ENCODE data around the gene LMNTD1. TPM values are rescaled to one million over a fixed set of nuclear protein-coding genes. Genes with fewer than 3 reads are reported as not detected.

LMNTD1 gene
- total and polyA plus RNA-seq, 10 of the 15 experiments (the other 5 are each of a cell fraction or from before 2014, with no cell fraction given) = not detected

DNA sequence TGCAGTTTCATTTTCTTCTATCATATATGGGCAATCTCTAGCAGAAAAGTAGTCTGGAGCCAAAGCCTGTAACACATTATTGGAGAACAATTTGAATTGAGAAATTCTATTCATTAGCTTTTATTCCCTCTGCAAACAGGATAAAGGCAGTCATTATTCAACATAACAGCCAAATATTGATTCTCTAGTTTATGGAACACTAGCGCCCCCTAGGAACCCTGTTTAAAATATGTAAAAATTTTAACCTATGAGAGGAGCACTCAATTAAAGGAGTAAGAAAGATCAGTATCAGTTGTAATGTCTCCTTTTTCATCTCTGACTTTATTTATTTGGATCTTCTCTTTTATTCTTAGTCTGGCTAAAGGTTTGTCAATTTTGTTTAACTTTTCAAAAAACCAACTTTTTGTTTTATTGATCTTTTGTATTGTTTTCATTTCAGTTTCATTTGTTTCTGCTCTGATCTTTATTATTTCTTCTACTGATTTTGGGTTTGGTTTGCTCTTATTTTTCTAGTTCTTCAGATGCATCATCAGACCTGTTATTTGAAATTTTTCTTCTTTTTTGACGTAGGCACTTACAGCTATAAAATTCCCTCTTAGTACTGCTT, 4.8 kb upstream of the LMNTD1 start:
- ChIA-PET SMC1A (ENCODE audit: uncharacterized antibody, unreplicated experiment) (no interaction called here), CTCF (interaction anchor here (1.0 kb wide), 1 partner anchor 11 kb away, joined by 4 read pairs; no protein-coding TSS in a partner anchor), RAD21 (ENCODE audit: unreplicated experiment) (no interaction called here), POLR2A (no interaction called here)
- no peak overlapping the region for H3K9ac ChIP-seq (ENCODE audit: control insufficient read depth, insufficient read depth, low read length)
- no peaks in the 10 kb centered on the region for H3K4me1 ChIP-seq (ENCODE audit: control insufficient read depth, insufficient read depth, low read length)
- FAIRE-seq = no peak
- no peak overlapping the region for H3K4me2 ChIP-seq (ENCODE audit: control insufficient read depth, insufficient read depth)
- DNase-seq (ENCODE audit: low read depth, low spot score) = no peak
- no TSS peak for BruUV-seq (replicated peaks)
- H2AFZ ChIP-seq (ENCODE audit: control insufficient read depth, low read depth, low read length) = no peak overlapping the region
- H3K4me3 ChIP-seq = no peak overlapping the region
- no peaks in the 10 kb centered on the region for H3K79me2 ChIP-seq (ENCODE audit: control insufficient read depth, insufficient read depth, low read length)
- H3K27me3 ChIP-seq (replicated peaks in 1 of 2; ENCODE audit: control insufficient read depth in 2 of 2, insufficient read depth in 2 of 2, low read length in 1 of 2) = no peaks in the 10 kb centered on the region
- WGBS (ENCODE audit: insufficient coverage, insufficient replicate concordance, low lambda C conversion rate, missing lambda C conversion rate) = 38% methylated on average over 2 of the region's 2 CpGs
- in situ Hi-C loops (cut with MboI) (no loop called here), intact Hi-C loops (cut with micrococcal nuclease; ENCODE audit: unreplicated experiment) (loop anchor here (2.0 kb wide), 1 partner anchor 121 kb away; no protein-coding TSS in a partner anchor)
- H4K20me1 ChIP-seq (ENCODE audit: control insufficient read depth, insufficient read depth) = no peaks in the 10 kb centered on the region
- no peak for TF ChIP-seq SUZ12 (IDR thresholded peaks at IDR 0.05; ENCODE audit: unreplicated experiment)
- TF ChIP-seq, protein P1, sequence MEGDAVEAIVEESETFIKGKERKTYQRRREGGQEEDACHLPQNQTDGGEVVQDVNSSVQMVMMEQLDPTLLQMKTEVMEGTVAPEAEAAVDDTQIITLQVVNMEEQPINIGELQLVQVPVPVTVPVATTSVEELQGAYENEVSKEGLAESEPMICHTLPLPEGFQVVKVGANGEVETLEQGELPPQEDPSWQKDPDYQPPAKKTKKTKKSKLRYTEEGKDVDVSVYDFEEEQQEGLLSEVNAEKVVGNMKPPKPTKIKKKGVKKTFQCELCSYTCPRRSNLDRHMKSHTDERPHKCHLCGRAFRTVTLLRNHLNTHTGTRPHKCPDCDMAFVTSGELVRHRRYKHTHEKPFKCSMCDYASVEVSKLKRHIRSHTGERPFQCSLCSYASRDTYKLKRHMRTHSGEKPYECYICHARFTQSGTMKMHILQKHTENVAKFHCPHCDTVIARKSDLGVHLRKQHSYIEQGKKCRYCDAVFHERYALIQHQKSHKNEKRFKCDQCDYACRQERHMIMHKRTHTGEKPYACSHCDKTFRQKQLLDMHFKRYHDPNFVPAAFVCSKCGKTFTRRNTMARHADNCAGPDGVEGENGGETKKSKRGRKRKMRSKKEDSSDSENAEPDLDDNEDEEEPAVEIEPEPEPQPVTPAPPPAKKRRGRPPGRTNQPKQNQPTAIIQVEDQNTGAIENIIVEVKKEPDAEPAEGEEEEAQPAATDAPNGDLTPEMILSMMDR (IDR thresholded peaks at IDR 0.05 in 2 of 3, conservative IDR thresholded peaks at IDR 0.05 in 1 of 3; ENCODE audit: control insufficient read depth in 2 of 3, extremely low read depth in 1 of 3, insufficient read depth in 1 of 3, low read depth in 3 of 3, low read length in 3 of 3) = peak; percentile 20 to 33 (median 32); a peak in 4 of 6 replicates
- TF ChIP-seq RAD21 (IDR thresholded peaks at IDR 0.05; ENCODE audit: insufficient read depth, low read depth, low read length) = 0 out of 2 replicates have a peak, but pooled peaks have one; percentile 8
- ATAC-seq = peak; percentile 31; the same call in 1 of the 3 replicates
- H3K9me3 ChIP-seq (replicated peaks; ENCODE audit: control insufficient read depth, insufficient read depth, low read length) = no peaks in the 10 kb centered on the region
- no peaks in the 10 kb centered on the region for H3K36me3 ChIP-seq (ENCODE audit: control insufficient read depth in 2 of 2, insufficient read depth in 2 of 2, low read length in 1 of 2)
- no peak overlapping the region for H3K27ac ChIP-seq (ENCODE audit: control insufficient read depth, insufficient read depth)

DNA sequence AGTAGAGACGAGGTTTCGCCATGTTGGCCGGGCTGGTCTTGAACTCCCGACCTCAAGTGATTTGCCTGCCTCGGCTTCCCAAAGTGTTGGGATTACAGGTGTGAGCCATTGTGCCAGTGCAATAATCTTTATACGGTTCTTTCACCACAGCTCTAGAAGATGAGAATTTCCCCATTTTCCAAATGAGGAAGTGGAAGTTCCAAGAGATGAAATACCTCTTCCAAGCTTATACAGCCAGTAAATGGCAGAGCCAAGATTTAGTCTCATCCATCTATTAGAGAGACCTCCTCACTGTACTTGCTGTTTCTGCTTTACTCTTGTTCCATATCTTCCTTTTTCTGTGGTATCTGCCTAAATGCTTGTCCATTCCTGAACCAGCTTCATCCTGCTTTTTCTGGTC, 3.1 kb upstream of the LMNTD1 start:
- no peaks in the 10 kb centered on the region for H4K20me1 ChIP-seq (ENCODE audit: control insufficient read depth, insufficient read depth)
- in situ Hi-C loops (cut with MboI) (no loop called here), intact Hi-C loops (cut with micrococcal nuclease; ENCODE audit: unreplicated experiment) (no loop called here)
- CTCF ChIA-PET = interaction anchor here (0.6 to 0.7 kb wide), 2 partner anchors 120 to 168 kb away, joined by 3 read pairs; no protein-coding TSS in a partner anchor
- no peak overlapping the region for H3K4me3 ChIP-seq
- POLR2A ChIA-PET = no interaction called here
- H3K36me3 ChIP-seq (ENCODE audit: control insufficient read depth in 2 of 2, insufficient read depth in 2 of 2, low read length in 1 of 2) = no peaks in the 10 kb centered on the region
- H3K27me3 ChIP-seq (replicated peaks in 1 of 2; ENCODE audit: control insufficient read depth in 2 of 2, insufficient read depth in 2 of 2, low read length in 1 of 2) = no peaks in the 10 kb centered on the region
- H3K4me1 ChIP-seq (ENCODE audit: control insufficient read depth, insufficient read depth, low read length) = no peaks in the 10 kb centered on the region
- WGBS (ENCODE audit: insufficient coverage, insufficient replicate concordance, low lambda C conversion rate, missing lambda C conversion rate) = 74% methylated on average over 6 of the region's 6 CpGs
- SMC1A ChIA-PET (ENCODE audit: uncharacterized antibody, unreplicated experiment) = no interaction called here
- no TSS peak for BruUV-seq (replicated peaks)
- ATAC-seq (no peak), DNase-seq (ENCODE audit: low read depth, low spot score) (no peak), FAIRE-seq (no peak)
- H3K79me2 ChIP-seq (ENCODE audit: control insufficient read depth, insufficient read depth, low read length) = no peaks in the 10 kb centered on the region
- no peak overlapping the region for H2AFZ ChIP-seq (ENCODE audit: control insufficient read depth, low read depth, low read length)
- no peak overlapping the region for H3K27ac ChIP-seq (ENCODE audit: control insufficient read depth, insufficient read depth)
- H3K9me3 ChIP-seq (replicated peaks; ENCODE audit: control insufficient read depth, insufficient read depth, low read length) = no peaks in the 10 kb centered on the region
- H3K9ac ChIP-seq (ENCODE audit: control insufficient read depth, insufficient read depth, low read length) = no peak overlapping the region
- TF ChIP-seq, protein P2, sequence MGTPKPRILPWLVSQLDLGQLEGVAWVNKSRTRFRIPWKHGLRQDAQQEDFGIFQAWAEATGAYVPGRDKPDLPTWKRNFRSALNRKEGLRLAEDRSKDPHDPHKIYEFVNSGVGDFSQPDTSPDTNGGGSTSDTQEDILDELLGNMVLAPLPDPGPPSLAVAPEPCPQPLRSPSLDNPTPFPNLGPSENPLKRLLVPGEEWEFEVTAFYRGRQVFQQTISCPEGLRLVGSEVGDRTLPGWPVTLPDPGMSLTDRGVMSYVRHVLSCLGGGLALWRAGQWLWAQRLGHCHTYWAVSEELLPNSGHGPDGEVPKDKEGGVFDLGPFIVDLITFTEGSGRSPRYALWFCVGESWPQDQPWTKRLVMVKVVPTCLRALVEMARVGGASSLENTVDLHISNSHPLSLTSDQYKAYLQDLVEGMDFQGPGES (IDR thresholded peaks at IDR 0.05) = no peak
- peak; percentile 17; the same call in 1 of the 2 replicates for TF ChIP-seq SPI1 (IDR thresholded peaks at IDR 0.05; ENCODE audit: borderline replicate concordance, insufficient read depth, low read depth, low read length)
- RAD21 ChIA-PET (ENCODE audit: unreplicated experiment) = interaction anchor here (1.4 kb wide), 1 partner anchor 460 kb away, joined by 3 read pairs; no protein-coding TSS in a partner anchor
- H3K4me2 ChIP-seq (ENCODE audit: control insufficient read depth, insufficient read depth) = no peak overlapping the region

All from GM12878 (cell line).